Gastrocnemius medialis (tissue), 4 donors: ENCODE measurements around the gene SOCS7. TPM values are rescaled to one million over a fixed set of nuclear protein-coding genes. Genes with fewer than 3 reads are reported as not detected.
A peak's percentile ranks its signal among the peaks of the same experiment; 100 is the strongest.

Source experiments
- ATAC-seq, 2 donors: fragments of 150-250 bp; one replicate each; pipeline ENCODE4 v1.9.1; 2016
- DNase-seq, 2 donors: peaks; one replicate each; pipeline ENCODE4 v3.0.0-alpha.2; 2019
- H3K27ac ChIP-seq, 4 donors: fragments of 200-600 bp; sonication (generic); 1 replicate in 1 of 4; 2 replicates in 3 of 4; pipeline ENCODE4 v1.5.1; 2016 to 2018; ENCODE audit warnings: mild to moderate bottlenecking in 2 of 4, moderate library complexity in 1 of 4
- H3K27me3 ChIP-seq, 3 donors: fragments of 200-600 bp; sonication (generic) in 2 of 3; 1 replicate in 1 of 3; 2 replicates in 2 of 3; pipeline versions ENCODE4 v1.5.1 to v1.6.0; 2016 to 2019; ENCODE audit warnings: mild to moderate bottlenecking in 1 of 3, moderate library complexity in 1 of 3
- H3K36me3 ChIP-seq, 2 donors: fragments of 200-600 bp; sonication (generic) in 1 of 2; one replicate each; pipeline ENCODE4 v1.5.1; 2017 to 2018
- H3K4me1 ChIP-seq, 2 donors: fragments of 200-600 bp; sonication (generic) in 1 of 2; one replicate each; pipeline ENCODE4 v1.5.1; 2016 to 2017; ENCODE audit warnings: mild to moderate bottlenecking in 2 of 2
- H3K4me3 ChIP-seq, 4 donors: fragments of 200-600 bp; sonication (generic) in 3 of 4; 1 replicate in 1 of 4; 2 replicates in 3 of 4; pipeline ENCODE4 v1.5.1; 2016 to 2019; ENCODE audit warnings: mild to moderate bottlenecking in 2 of 4
- H3K9me3 ChIP-seq, 3 donors: fragments of 200-600 bp; sonication (generic) in 2 of 3; 1 replicate in 1 of 3; 2 replicates in 2 of 3; pipeline ENCODE4 v1.5.1; 2016 to 2019
- CTCF ChIP-seq, 5 experiments: fragments of 450-650 bp in 3 of 5; fragments of 200-600 bp in 2 of 5; sonication (generic) in 2 of 5; IDR thresholded peaks in 4 of 5; conservative IDR thresholded peaks in 1 of 5; 1 replicate in 4 of 5; 2 replicates in 1 of 5; pipeline ENCODE4 v1.5.1; 2016 to 2019; ENCODE audit warnings: antibody characterized with exemption in 5 of 5, mild to moderate bottlenecking in 3 of 5, moderate library complexity in 3 of 5
- POLR2A ChIP-seq, 2 donors: fragments of 450-650 bp; IDR thresholded peaks; one replicate each; pipeline ENCODE4 v1.6.1; 2017; ENCODE audit warnings: antibody characterized with exemption in 2 of 2, mild to moderate bottlenecking in 2 of 2, moderate library complexity in 2 of 2
- in situ Hi-C, 4 donors: fragments of 200-750 bp; cut with MboI; loops; one replicate each; pipeline versions ENCODE4 v1.15.0 to v1.8.0; 2017; ENCODE audit warnings: low sequenced_read_pairs in 4 of 4
- intact Hi-C: fragments of 100-400 bp; cut with DNase I; formaldehyde crosslinking; loops from one replicate; pipeline ENCODE4 v1.15.1; 2023; ENCODE audit warnings: low total_unique reads
- total RNA-seq, 4 donors: library from RNA; depleted of rRNA; stranded (reverse); fragments of >200 nt; gene quantifications; one replicate each; pipeline versions ENCODE4 v1.1.0 to v1.2.3, GENCODE V29; 2016

The SOCS7 gene
- total RNA-seq, 4 donors from 2014 or later: 16.3 to 19.9 (median 19.5) TPM

- in situ Hi-C loops (loop anchor here in 1 of 4 donors (10.0 kb wide), 1 partner anchor 45 kb away; no protein-coding TSS in a partner anchor), intact Hi-C loops (no loop called here)
- H3K36me3 ChIP-seq: no peaks in the 10 kb centered on the region
- no peak for TF ChIP-seq POLR2A (IDR thresholded peaks at IDR 0.05)
- TF ChIP-seq CTCF (IDR thresholded peaks at IDR 0.05 in 4 of 5, conservative IDR thresholded peaks at IDR 0.05 in 1 of 5): no peak
- ATAC-seq: no peak
- H3K4me3 ChIP-seq: no peak overlapping the region
- DNase-seq: no peak
- H3K4me1 ChIP-seq: peaks cover 31 to 46% of the 10 kb centered on the region in 2 donors
- H3K9me3 ChIP-seq: no peaks in the 10 kb centered on the region
- no peaks in the 10 kb centered on the region for H3K27me3 ChIP-seq
- H3K27ac ChIP-seq: peak overlapping the region in 1 of 4 donors; percentile 52
Measured at GRCh38 chr17:38439436-38439835, 87.8 kb downstream of the SOCS7 start.

GRCh38 chr17:38440614-38441397 is 89.2 kb downstream of the SOCS7 start:
- H3K9me3 ChIP-seq: no peaks in the 10 kb centered on the region
- no peaks in the 10 kb centered on the region for H3K27me3 ChIP-seq
- H3K4me3 ChIP-seq: no peak overlapping the region
- H3K36me3 ChIP-seq: no peaks in the 10 kb centered on the region
- in situ Hi-C loops: loop anchor here in 2 of 4 donors (5.0 kb wide), 1 partner anchor 46 kb away; no protein-coding TSS in a partner anchor
- intact Hi-C loops: no loop called here
- H3K27ac ChIP-seq: peak overlapping the region in 3 of 4 donors; percentile 8 to 52 (median 21)
- ATAC-seq (peak; percentile 37 to 48), DNase-seq (no peak)
- TF ChIP-seq CTCF (IDR thresholded peaks at IDR 0.05 in 4 of 5, conservative IDR thresholded peaks at IDR 0.05 in 1 of 5) (no peak), POLR2A (IDR thresholded peaks at IDR 0.05) (no peak)
- peaks cover 32 to 49% of the 10 kb centered on the region in 2 donors for H3K4me1 ChIP-seq

GRCh38 chr17:38441429-38442061 is 89.9 kb downstream of the SOCS7 start:
- H3K27ac ChIP-seq: peak overlapping the region in 3 of 4 donors; percentile 8 to 52 (median 21)
- DNase-seq (no peak), ATAC-seq (no peak)
- H3K4me1 ChIP-seq: peaks cover 32 to 45% of the 10 kb centered on the region in 2 donors
- intact Hi-C loops: loop anchor here (2.0 kb wide), 1 partner anchor 13 kb away; the partner anchor contains the start of gene ARHGAP23
- in situ Hi-C loops: loop anchor here in 2 of 4 donors (5.0 kb wide), 1 partner anchor 46 kb away; no protein-coding TSS in a partner anchor
- TF ChIP-seq POLR2A (IDR thresholded peaks at IDR 0.05) (no peak), CTCF (IDR thresholded peaks at IDR 0.05 in 4 of 5, conservative IDR thresholded peaks at IDR 0.05 in 1 of 5) (no peak)
- H3K36me3 ChIP-seq: no peaks in the 10 kb centered on the region
- H3K27me3 ChIP-seq: no peaks in the 10 kb centered on the region
- H3K4me3 ChIP-seq: no peak overlapping the region
- no peaks in the 10 kb centered on the region for H3K9me3 ChIP-seq

- Histone ChIP-seq H3K4me3 (no peak overlapping the region), H3K36me3 (no peaks in the 10 kb centered on the region), H3K9me3 (no peaks in the 10 kb centered on the region), H3K27me3 (no peaks in the 10 kb centered on the region), H3K4me1 (peaks cover 29 to 45% of the 10 kb centered on the region in 2 donors), H3K27ac (peak overlapping the region in 1 of 4 donors; percentile 31)
- DNase-seq (no peak), ATAC-seq (no peak)
- TF ChIP-seq CTCF (IDR thresholded peaks at IDR 0.05 in 4 of 5, conservative IDR thresholded peaks at IDR 0.05 in 1 of 5) (no peak), POLR2A (IDR thresholded peaks at IDR 0.05) (no peak)
- in situ Hi-C loops (loop anchor here in 2 of 4 donors (5.0 kb wide), 1 partner anchor 45 kb away; no protein-coding TSS in a partner anchor), intact Hi-C loops (loop anchor here (2.0 kb wide), 1 partner anchor 14 kb away; the partner anchor contains the start of gene ARHGAP23)
Measured at GRCh38 chr17:38442548-38442947, 90.9 kb downstream of the SOCS7 start.
